A673 (cell line): Measurements from ENCODE around the gene PTPRK. TPM values are rescaled to one million over a fixed set of nuclear protein-coding genes. Genes with fewer than 3 reads are reported as not detected.

Experiments
- BruUV-seq: library from RNA; stranded (reverse); fragments of 400-500 nt; replicated peaks from 2 replicates; lab custom pipeline; 2021; lab: Mats Ljungman, UMichigan
- CTCF ChIA-PET: fragments of 300-600 bp; sonication (Branson Sonifier 250); formaldehyde crosslinking; loops from one replicate; lab custom pipeline; 2022; ENCODE audit warnings: antibody characterized with exemption; lab: Charles Lee
- POLR2A ChIA-PET: fragments of 300-600 bp; sonication (Branson Sonifier 250); formaldehyde crosslinking; loops from one replicate; lab custom pipeline; 2022; ENCODE audit warnings: antibody characterized with exemption; ENCODE audit not compliant: low non-redundant PET; lab: Charles Lee
- DNase-seq: peaks from one replicate; pipeline ENCODE4 v3.0.0-alpha.2; 2015; ENCODE audit warnings: low spot score
- H3K27ac ChIP-seq: fragments of 200-600 bp; sonication (generic); 2 replicates; pipeline ENCODE4 v1.5.1; 2016; ENCODE audit warnings: mixed run types, low read depth, mild to moderate bottlenecking, mixed read lengths, antibody characterized with exemption, low read length; ENCODE audit not compliant: poor library complexity, severe bottlenecking
- H3K27me3 ChIP-seq: fragments of 200-600 bp; sonication (generic); replicated peaks from 2 replicates; pipeline ENCODE4 v1.6.1; 2017; ENCODE audit warnings: mixed run types, low read depth, mild to moderate bottlenecking, mixed read lengths, antibody characterized with exemption, low read length; ENCODE audit not compliant: insufficient read depth, poor library complexity
- H3K36me3 ChIP-seq: fragments of 200-600 bp; sonication (generic); 2 replicates; pipeline ENCODE4 v1.6.1; 2016; ENCODE audit warnings: mixed run types, mild to moderate bottlenecking, mixed read lengths, antibody characterized with exemption, low read length; ENCODE audit not compliant: insufficient read depth, poor library complexity, severe bottlenecking
- H3K4me1 ChIP-seq: fragments of 200-600 bp; sonication (generic); 2 replicates; pipeline ENCODE4 v1.6.1; 2017; ENCODE audit warnings: mixed run types, mild to moderate bottlenecking, mixed read lengths, antibody characterized with exemption, low read length; ENCODE audit not compliant: insufficient read depth, poor library complexity, severe bottlenecking
- H3K4me3 ChIP-seq: fragments of 200-600 bp; sonication (generic); 2 replicates; pipeline ENCODE4 v1.5.1; 2016; ENCODE audit warnings: low read depth, mixed run types, mild to moderate bottlenecking, mixed read lengths, low read length; ENCODE audit not compliant: poor library complexity, severe bottlenecking
- H3K9me3 ChIP-seq: fragments of 200-600 bp; sonication (generic); 2 replicates; pipeline ENCODE4 v1.6.1; 2016; ENCODE audit warnings: mixed run types, low read depth, mild to moderate bottlenecking, mixed read lengths, antibody characterized with exemption, low read length; ENCODE audit not compliant: poor library complexity, severe bottlenecking
- CTCF ChIP-seq: fragments of 300-800, 200-600 bp; sonication (generic); conservative IDR thresholded peaks from 2 replicates; pipeline ENCODE4 v1.5.1; 2017; ENCODE audit warnings: low read depth, mild to moderate bottlenecking, antibody characterized with exemption, low read length, moderate library complexity, mixed read lengths
- EZH2 ChIP-seq: fragments of 200-600 bp; sonication (generic); IDR thresholded peaks from 2 replicates; pipeline ENCODE4 v1.6.1; 2017; ENCODE audit warnings: borderline replicate concordance, low read depth, mild to moderate bottlenecking, mixed read lengths, antibody characterized with exemption, low read length; ENCODE audit not compliant: poor library complexity, severe bottlenecking
- intact Hi-C: fragments of 100-400 bp; cut with micrococcal nuclease; formaldehyde crosslinking; loops from one replicate; pipeline ENCODE4 v1.10.0; 2022; ENCODE audit not compliant: unreplicated experiment
- total RNA-seq: library from RNA; stranded (reverse); gene quantifications from 2 replicates; pipeline ENCODE4 v1.2.3, GENCODE V29; 2021

Gene PTPRK
- total RNA-seq, 1 experiment from 2014 or later, result 77.3 TPM

GRCh38 chr6:128508588-128509296 is 11.7 kb downstream of the PTPRK start:
- intact Hi-C loops, result no loop called here
- POLR2A ChIA-PET, result interaction anchor here (0.6 kb wide), 1 partner anchor 104 kb away, joined by 3 read pairs; no protein-coding TSS in a partner anchor
- BruUV-seq, result no TSS peak
- Histone ChIP-seq H3K27ac (no peak overlapping the region), H3K36me3 (no peaks in the 10 kb centered on the region), H3K27me3 (no peaks in the 10 kb centered on the region), H3K4me3 (no peak overlapping the region), H3K4me1 (peaks cover 41% of the 10 kb centered on the region), H3K9me3 (no peaks in the 10 kb centered on the region)
- CTCF ChIA-PET, result no interaction called here
- no peak for TF ChIP-seq CTCF
- TF ChIP-seq EZH2, result no peak
- peak; percentile 62 for DNase-seq

- no peak for TF ChIP-seq EZH2
- TF ChIP-seq CTCF, result no peak
- ChIA-PET POLR2A (interaction anchor here (0.6 kb wide), 1 partner anchor 105 kb away, joined by 3 read pairs; no protein-coding TSS in a partner anchor), CTCF (no interaction called here)
- H3K36me3 ChIP-seq, result no peaks in the 10 kb centered on the region
- no peaks in the 10 kb centered on the region for H3K27me3 ChIP-seq
- no peaks in the 10 kb centered on the region for H3K9me3 ChIP-seq
- H3K27ac ChIP-seq, result no peak overlapping the region
- H3K4me3 ChIP-seq, result no peak overlapping the region
- H3K4me1 ChIP-seq, result peaks cover 37% of the 10 kb centered on the region
- no peak for DNase-seq
- no TSS peak for BruUV-seq
- intact Hi-C loops, result no loop called here
Observed at GRCh38 chr6:128507337-128508310, 12.8 kb downstream of the PTPRK start.

- no peaks in the 10 kb centered on the region for H3K9me3 ChIP-seq
- peaks cover 40% of the 10 kb centered on the region for H3K4me1 ChIP-seq
- no peaks in the 10 kb centered on the region for H3K36me3 ChIP-seq
- intact Hi-C loops, result no loop called here
- CTCF ChIA-PET, result no interaction called here
- DNase-seq, result no peak
- BruUV-seq, result no TSS peak
- H3K4me3 ChIP-seq, result no peak overlapping the region
- H3K27ac ChIP-seq, result no peak overlapping the region
- POLR2A ChIA-PET, result no interaction called here
- TF ChIP-seq CTCF (no peak), EZH2 (no peak)
- H3K27me3 ChIP-seq, result no peaks in the 10 kb centered on the region
Observed at GRCh38 chr6:128505603-128506002, 14.8 kb downstream of the PTPRK start.
